Natural killer cell treated with Interleukin-12 subunit alpha and Interleukin-12 subunit beta and Interleukin-15 and Interleukin-18, amount 100 ng/mL, for 72 hours (primary cell): ENCODE data around the gene IRS2. TPM values are rescaled to one million over a fixed set of nuclear protein-coding genes. Genes with fewer than 3 reads are reported as not detected.

ENCODE experiments used
- ATAC-seq, 2 donors: fragments of 150-1000 bp; cut with Tn5 transposase in 1 of 2; sonication (Bioruptor Pico), chemical (Tn5 transposase) in 1 of 2; 2 replicates each; pipeline ENCODE4 v1.10.0; 2021
- DNase-seq: peaks from one replicate; pipeline ENCODE4 v3.0.0; 2022; ENCODE audit warnings: low spot score
- H3K27ac Mint-ChIP-seq, 2 donors: 1 replicate in 1 of 2; 2 replicates in 1 of 2; pipeline ENCODE4 v1.8.0; 2022; ENCODE audit warnings: mixed read lengths in 2 of 2, mild to moderate bottlenecking in 1 of 2, moderate library complexity in 1 of 2
- H3K27me3 Mint-ChIP-seq, 2 donors: 1 replicate in 1 of 2; 2 replicates in 1 of 2; pipeline ENCODE4 v1.8.0; 2022; ENCODE audit warnings: mixed read lengths in 2 of 2
- H3K36me3 Mint-ChIP-seq: one replicate; pipeline ENCODE4 v1.8.0; 2022; ENCODE audit warnings: mixed read lengths
- H3K4me1 Mint-ChIP-seq, 2 donors: 1 replicate in 1 of 2; 2 replicates in 1 of 2; pipeline ENCODE4 v1.8.0; 2022; ENCODE audit warnings: low read depth in 2 of 2, mixed read lengths in 2 of 2, mild to moderate bottlenecking in 1 of 2
- H3K4me3 Mint-ChIP-seq: one replicate; pipeline ENCODE4 v1.8.0; 2022; ENCODE audit warnings: mixed read lengths
- H3K9me3 Mint-ChIP-seq: 2 replicates; pipeline ENCODE4 v1.8.0; 2022; ENCODE audit warnings: mixed read lengths
- total RNA-seq, 2 donors: library from RNA; stranded (reverse); gene quantifications; one replicate each; pipeline ENCODE4 v1.2.3, GENCODE V29; 2022

IRS2 gene
- total RNA-seq, 2 donors from 2014 or later = 0.95 to 1.1 TPM

- peaks cover 29 to 30% of the 10 kb centered on the region in 2 donors for H3K4me1 Mint-ChIP-seq
- H3K27ac Mint-ChIP-seq = no peak overlapping the region
- no peaks in the 10 kb centered on the region for H3K9me3 Mint-ChIP-seq
- no peaks in the 10 kb centered on the region for H3K36me3 Mint-ChIP-seq
- H3K27me3 Mint-ChIP-seq = no peaks in the 10 kb centered on the region
- H3K4me3 Mint-ChIP-seq = no peak overlapping the region
- DNase-seq (no peak), ATAC-seq (no peak)
Observed at GRCh38 chr13:109782066-109782822, 4.1 kb downstream of the IRS2 start.

GRCh38 chr13:109781384-109782065, 4.9 kb downstream of the IRS2 start:
- H3K27ac Mint-ChIP-seq = no peak overlapping the region
- H3K27me3 Mint-ChIP-seq = no peaks in the 10 kb centered on the region
- no peaks in the 10 kb centered on the region for H3K36me3 Mint-ChIP-seq
- H3K9me3 Mint-ChIP-seq = no peaks in the 10 kb centered on the region
- peaks cover 32 to 33% of the 10 kb centered on the region in 2 donors for H3K4me1 Mint-ChIP-seq
- DNase-seq (no peak), ATAC-seq (no peak)
- H3K4me3 Mint-ChIP-seq = no peak overlapping the region

- Mint-ChIP-seq H3K4me3 (no peak overlapping the region), H3K27me3 (no peaks in the 10 kb centered on the region), H3K9me3 (no peaks in the 10 kb centered on the region), H3K27ac (no peak overlapping the region), H3K4me1 (peaks cover 33 to 34% of the 10 kb centered on the region in 2 donors), H3K36me3 (no peaks in the 10 kb centered on the region)
- ATAC-seq (no peak), DNase-seq (no peak)
Observed at GRCh38 chr13:109780845-109781383, 5.5 kb downstream of the IRS2 start.

GRCh38 chr13:109779876-109780510, 6.4 kb downstream of the IRS2 start:
- Mint-ChIP-seq H3K36me3 (no peaks in the 10 kb centered on the region), H3K27ac (peak overlapping the region in 1 of 2 donors; percentile 39), H3K9me3 (no peaks in the 10 kb centered on the region), H3K27me3 (no peaks in the 10 kb centered on the region), H3K4me3 (no peak overlapping the region), H3K4me1 (peaks cover 33 to 34% of the 10 kb centered on the region in 2 donors)
- DNase-seq (no peak), ATAC-seq (no peak)

- ATAC-seq (no peak), DNase-seq (no peak)
- peak overlapping the region; percentile 55 for H3K4me3 Mint-ChIP-seq
- H3K4me1 Mint-ChIP-seq = peaks cover 33 to 34% of the 10 kb centered on the region in 2 donors
- H3K9me3 Mint-ChIP-seq = no peaks in the 10 kb centered on the region
- H3K36me3 Mint-ChIP-seq = no peaks in the 10 kb centered on the region
- H3K27ac Mint-ChIP-seq = peak overlapping the region in 1 of 2 donors; percentile 39
- no peaks in the 10 kb centered on the region for H3K27me3 Mint-ChIP-seq
Observed at GRCh38 chr13:109779074-109779473, 7.3 kb downstream of the IRS2 start.

GRCh38 chr13:109778102-109778542, 8.3 kb downstream of the IRS2 start:
- DNase-seq (no peak), ATAC-seq (no peak)
- Mint-ChIP-seq H3K4me3 (peak overlapping the region; percentile 20), H3K9me3 (no peaks in the 10 kb centered on the region), H3K27ac (no peak overlapping the region), H3K36me3 (no peaks in the 10 kb centered on the region), H3K27me3 (no peaks in the 10 kb centered on the region), H3K4me1 (peaks cover 34 to 37% of the 10 kb centered on the region in 2 donors)

GRCh38 chr13:109776575-109776974, 9.8 kb downstream of the IRS2 start:
- H3K9me3 Mint-ChIP-seq = no peaks in the 10 kb centered on the region

GRCh38 chr13:109773786-109774185, 12.6 kb downstream of the IRS2 start:
- Mint-ChIP-seq H3K27ac (no peak overlapping the region), H3K36me3 (no peaks in the 10 kb centered on the region), H3K9me3 (no peaks in the 10 kb centered on the region), H3K27me3 (no peaks in the 10 kb centered on the region), H3K4me3 (no peak overlapping the region), H3K4me1 (peaks cover 12 to 15% of the 10 kb centered on the region in 2 donors)
- ATAC-seq (no peak), DNase-seq (no peak)

More at GRCh38 chr13:109776575-109776974, 9.8 kb downstream of the IRS2 start:
- Mint-ChIP-seq H3K4me3 (no peak overlapping the region), H3K4me1 (peaks cover 34 to 37% of the 10 kb centered on the region in 2 donors), H3K27me3 (no peaks in the 10 kb centered on the region), H3K36me3 (no peaks in the 10 kb centered on the region), H3K27ac (no peak overlapping the region)
- DNase-seq (no peak), ATAC-seq (no peak)

- no peaks in the 10 kb centered on the region for H3K9me3 Mint-ChIP-seq
- ATAC-seq (no peak), DNase-seq (no peak)
- peaks cover 7 to 13% of the 10 kb centered on the region in 2 donors for H3K4me1 Mint-ChIP-seq
- no peaks in the 10 kb centered on the region for H3K36me3 Mint-ChIP-seq
- H3K27ac Mint-ChIP-seq = no peak overlapping the region
- H3K4me3 Mint-ChIP-seq = no peak overlapping the region
- no peaks in the 10 kb centered on the region for H3K27me3 Mint-ChIP-seq
Observed at GRCh38 chr13:109773276-109773675, 13.1 kb downstream of the IRS2 start.

GRCh38 chr13:109771926-109772325, 14.5 kb downstream of the IRS2 start:
- H3K27me3 Mint-ChIP-seq = no peaks in the 10 kb centered on the region
- peaks cover 5 to 7% of the 10 kb centered on the region in 2 donors for H3K4me1 Mint-ChIP-seq
- no peak overlapping the region for H3K27ac Mint-ChIP-seq
- no peak overlapping the region for H3K4me3 Mint-ChIP-seq
- no peaks in the 10 kb centered on the region for H3K36me3 Mint-ChIP-seq
- no peak for DNase-seq
- no peak for ATAC-seq
- no peaks in the 10 kb centered on the region for H3K9me3 Mint-ChIP-seq

- no peaks in the 10 kb centered on the region for H3K27me3 Mint-ChIP-seq
- no peaks in the 10 kb centered on the region for H3K36me3 Mint-ChIP-seq
- no peak overlapping the region for H3K4me3 Mint-ChIP-seq
- DNase-seq (no peak), ATAC-seq (no peak)
- peaks cover 0 to 7% of the 10 kb centered on the region in 2 donors for H3K4me1 Mint-ChIP-seq
- no peak overlapping the region for H3K27ac Mint-ChIP-seq
- H3K9me3 Mint-ChIP-seq = no peaks in the 10 kb centered on the region
Observed at GRCh38 chr13:109770436-109770835, 15.9 kb downstream of the IRS2 start.

GRCh38 chr13:109769921-109770320, 16.5 kb downstream of the IRS2 start:
- no peak for DNase-seq
- H3K4me3 Mint-ChIP-seq = no peak overlapping the region
- no peak for ATAC-seq
- H3K9me3 Mint-ChIP-seq = no peaks in the 10 kb centered on the region
- H3K27ac Mint-ChIP-seq = no peak overlapping the region
- H3K36me3 Mint-ChIP-seq = no peaks in the 10 kb centered on the region
- H3K27me3 Mint-ChIP-seq = no peaks in the 10 kb centered on the region
- H3K4me1 Mint-ChIP-seq = peaks cover 3 to 10% of the 10 kb centered on the region in 2 donors

GRCh38 chr13:109769275-109769674, 17.1 kb downstream of the IRS2 start:
- H3K4me1 Mint-ChIP-seq = peaks cover 8 to 13% of the 10 kb centered on the region in 2 donors
- no peaks in the 10 kb centered on the region for H3K36me3 Mint-ChIP-seq

GRCh38 chr13:109768616-109769015, 17.8 kb downstream of the IRS2 start:
- peaks cover 8 to 13% of the 10 kb centered on the region in 2 donors for H3K4me1 Mint-ChIP-seq
- no peak for DNase-seq
- no peaks in the 10 kb centered on the region for H3K27me3 Mint-ChIP-seq
- H3K27ac Mint-ChIP-seq = no peak overlapping the region
- ATAC-seq = no peak
- no peaks in the 10 kb centered on the region for H3K9me3 Mint-ChIP-seq
- H3K4me3 Mint-ChIP-seq = no peak overlapping the region
- H3K36me3 Mint-ChIP-seq = no peaks in the 10 kb centered on the region

More at GRCh38 chr13:109769275-109769674, 17.1 kb downstream of the IRS2 start:
- Mint-ChIP-seq H3K4me3 (no peak overlapping the region), H3K27me3 (no peaks in the 10 kb centered on the region), H3K27ac (no peak overlapping the region), H3K9me3 (no peaks in the 10 kb centered on the region)
- DNase-seq (no peak), ATAC-seq (no peak)
